PC-3 (cell line): ENCODE measurements around the gene COL25A1.
"Not testable (repeated sequence)": the region's sequence is repeated elsewhere in the genome, so short reads cannot be mapped to it uniquely, and the experiment has no call there.

Experiments
- CTCF ChIP-seq: fragments of 300-600 bp; sonication (generic); conservative IDR thresholded peaks from 2 replicates; pipeline ENCODE4 v1.5.1; 2017; ENCODE audit warnings: antibody characterized with exemption, low read depth, mild to moderate bottlenecking, low read length
- EZH2phosphoT487 ChIP-seq: fragments of 300-600 bp; sonication (generic); IDR thresholded peaks from 2 replicates; pipeline ENCODE4 v1.6.1; 2018; ENCODE audit warnings: mild to moderate bottlenecking, antibody characterized with exemption, low read length, borderline replicate concordance

- not testable (repeated sequence) for TF ChIP-seq CTCF, EZH2phosphoT487
Measured at GRCh38 chr4:109138125-109138524, 164.3 kb downstream of the COL25A1 start.
